ENCODE results near the gene RFX1.

DNA sequence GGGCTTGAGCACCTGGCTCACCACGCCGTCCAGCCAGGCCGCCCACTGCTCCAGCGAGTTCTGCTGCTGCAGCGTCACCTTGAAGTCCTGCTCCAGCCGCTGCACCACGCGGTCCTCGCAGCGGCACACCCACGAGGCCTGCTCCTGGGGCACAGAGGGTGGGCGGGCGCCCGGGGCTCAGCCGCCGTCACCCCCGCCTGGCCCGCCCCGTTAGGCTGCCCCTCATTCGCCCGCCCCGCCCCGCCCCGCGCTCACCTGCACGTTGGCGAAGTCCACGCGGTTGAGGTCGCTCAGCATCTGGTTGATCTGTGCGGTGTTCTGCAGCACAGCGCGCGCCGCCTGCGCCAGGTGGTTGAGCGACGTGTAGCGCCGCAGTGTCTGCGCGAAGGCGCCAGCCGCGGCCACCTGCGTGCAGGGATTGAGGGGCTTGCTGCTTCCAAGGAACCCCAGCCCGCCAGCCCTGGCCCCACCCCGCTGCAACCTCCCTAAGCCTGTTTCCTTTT is 42.5 kb downstream of the RFX1 start:
- TF ChIP-seq CREB1 (IDR thresholded peaks at IDR 0.05): no peak
- no peak for TF ChIP-seq CREB1 (CRISPR knock-in tag; IDR thresholded peaks at IDR 0.05)
- no peak for TF ChIP-seq SMARCE1 (IDR thresholded peaks at IDR 0.05)
- TF ChIP-seq, protein P1, sequence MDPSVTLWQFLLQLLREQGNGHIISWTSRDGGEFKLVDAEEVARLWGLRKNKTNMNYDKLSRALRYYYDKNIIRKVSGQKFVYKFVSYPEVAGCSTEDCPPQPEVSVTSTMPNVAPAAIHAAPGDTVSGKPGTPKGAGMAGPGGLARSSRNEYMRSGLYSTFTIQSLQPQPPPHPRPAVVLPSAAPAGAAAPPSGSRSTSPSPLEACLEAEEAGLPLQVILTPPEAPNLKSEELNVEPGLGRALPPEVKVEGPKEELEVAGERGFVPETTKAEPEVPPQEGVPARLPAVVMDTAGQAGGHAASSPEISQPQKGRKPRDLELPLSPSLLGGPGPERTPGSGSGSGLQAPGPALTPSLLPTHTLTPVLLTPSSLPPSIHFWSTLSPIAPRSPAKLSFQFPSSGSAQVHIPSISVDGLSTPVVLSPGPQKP (CRISPR knock-in tag; IDR thresholded peaks at IDR 0.05): no peak
- TF ChIP-seq, protein P2, sequence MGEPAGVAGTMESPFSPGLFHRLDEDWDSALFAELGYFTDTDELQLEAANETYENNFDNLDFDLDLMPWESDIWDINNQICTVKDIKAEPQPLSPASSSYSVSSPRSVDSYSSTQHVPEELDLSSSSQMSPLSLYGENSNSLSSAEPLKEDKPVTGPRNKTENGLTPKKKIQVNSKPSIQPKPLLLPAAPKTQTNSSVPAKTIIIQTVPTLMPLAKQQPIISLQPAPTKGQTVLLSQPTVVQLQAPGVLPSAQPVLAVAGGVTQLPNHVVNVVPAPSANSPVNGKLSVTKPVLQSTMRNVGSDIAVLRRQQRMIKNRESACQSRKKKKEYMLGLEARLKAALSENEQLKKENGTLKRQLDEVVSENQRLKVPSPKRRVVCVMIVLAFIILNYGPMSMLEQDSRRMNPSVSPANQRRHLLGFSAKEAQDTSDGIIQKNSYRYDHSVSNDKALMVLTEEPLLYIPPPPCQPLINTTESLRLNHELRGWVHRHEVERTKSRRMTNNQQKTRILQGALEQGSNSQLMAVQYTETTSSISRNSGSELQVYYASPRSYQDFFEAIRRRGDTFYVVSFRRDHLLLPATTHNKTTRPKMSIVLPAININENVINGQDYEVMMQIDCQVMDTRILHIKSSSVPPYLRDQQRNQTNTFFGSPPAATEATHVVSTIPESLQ (CRISPR knock-in tag; IDR thresholded peaks at IDR 0.05): no peak
- TF ChIP-seq MAFK (IDR thresholded peaks at IDR 0.05; ENCODE audit: low read length): no peak
- TF ChIP-seq, protein P3, sequence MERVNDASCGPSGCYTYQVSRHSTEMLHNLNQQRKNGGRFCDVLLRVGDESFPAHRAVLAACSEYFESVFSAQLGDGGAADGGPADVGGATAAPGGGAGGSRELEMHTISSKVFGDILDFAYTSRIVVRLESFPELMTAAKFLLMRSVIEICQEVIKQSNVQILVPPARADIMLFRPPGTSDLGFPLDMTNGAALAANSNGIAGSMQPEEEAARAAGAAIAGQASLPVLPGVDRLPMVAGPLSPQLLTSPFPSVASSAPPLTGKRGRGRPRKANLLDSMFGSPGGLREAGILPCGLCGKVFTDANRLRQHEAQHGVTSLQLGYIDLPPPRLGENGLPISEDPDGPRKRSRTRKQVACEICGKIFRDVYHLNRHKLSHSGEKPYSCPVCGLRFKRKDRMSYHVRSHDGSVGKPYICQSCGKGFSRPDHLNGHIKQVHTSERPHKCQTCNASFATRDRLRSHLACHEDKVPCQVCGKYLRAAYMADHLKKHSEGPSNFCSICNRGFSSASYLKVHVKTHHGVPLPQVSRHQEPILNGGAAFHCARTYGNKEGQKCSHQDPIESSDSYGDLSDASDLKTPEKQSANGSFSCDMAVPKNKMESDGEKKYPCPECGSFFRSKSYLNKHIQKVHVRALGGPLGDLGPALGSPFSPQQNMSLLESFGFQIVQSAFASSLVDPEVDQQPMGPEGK (CRISPR knock-in tag; IDR thresholded peaks at IDR 0.05; ENCODE audit: borderline replicate concordance): no peak
- TF ChIP-seq, protein P4, sequence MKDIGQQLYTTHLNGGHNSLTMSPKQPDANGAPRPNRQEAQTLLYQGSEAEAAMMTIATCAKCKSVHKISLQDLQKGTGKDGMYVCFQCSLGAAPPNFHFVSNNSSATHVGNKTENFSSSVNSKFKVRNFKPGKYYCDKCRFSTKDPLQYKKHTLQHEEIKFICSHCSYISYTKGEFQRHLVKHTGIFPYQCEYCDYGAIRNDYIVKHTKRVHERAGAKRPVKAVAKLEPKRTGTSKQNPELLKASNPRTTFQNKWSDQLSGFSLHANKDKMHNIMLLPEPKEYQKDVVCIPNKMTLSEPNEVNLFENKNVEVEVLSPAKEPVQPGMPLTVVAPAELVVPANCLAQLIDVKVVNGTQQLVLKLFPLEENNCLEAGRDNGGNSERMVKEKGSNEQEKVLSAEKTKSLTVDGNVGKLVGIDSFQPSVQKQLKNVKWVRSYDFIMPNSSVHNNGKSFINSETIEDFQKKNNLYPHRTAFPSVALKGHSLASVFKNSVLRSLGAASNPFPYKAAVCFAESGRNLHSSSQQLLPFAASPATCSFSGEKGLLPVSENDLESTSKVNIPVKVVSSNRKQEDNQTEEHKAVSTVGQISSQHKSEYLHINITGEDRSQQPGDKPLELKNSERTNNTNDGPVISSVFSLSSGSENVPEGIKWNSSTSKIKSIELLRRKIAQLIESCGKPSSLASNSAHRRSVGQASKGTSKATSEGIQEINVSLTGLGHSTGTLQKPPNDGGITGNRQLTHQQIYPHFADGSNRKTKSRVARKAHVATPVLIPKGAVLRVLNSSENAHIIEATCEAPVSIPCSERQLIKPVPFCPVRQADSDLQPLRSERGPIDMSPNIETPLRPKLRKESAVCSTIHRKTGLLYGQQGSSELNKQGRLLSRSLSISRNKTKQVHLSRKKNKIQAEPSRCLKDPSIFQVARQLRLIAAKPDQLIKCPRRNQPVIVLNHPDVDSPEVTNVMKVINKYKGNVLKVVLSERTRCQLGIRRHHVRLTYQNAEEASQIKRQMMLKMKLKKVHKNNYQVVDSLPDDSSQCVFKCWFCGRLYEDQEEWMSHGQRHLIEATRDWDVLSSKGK (CRISPR knock-in tag; IDR thresholded peaks at IDR 0.05): no peak
